K562 (cell line): Measurements from ENCODE around the gene ANKS1B. TPM values are rescaled to one million over a fixed set of nuclear protein-coding genes. Genes with fewer than 3 reads are reported as not detected.

Experiments
- ATAC-seq: fragments of 200-7000 bp; cut with Tn5 transposase; 3 replicates; pipeline ENCODE4 v1.9.1; 2020; ENCODE audit warnings: moderate library complexity
- BruUV-seq: library from RNA; stranded (reverse); fragments of 400-500 nt; replicated peaks from 2 replicates; lab custom pipeline; 2021; lab: Mats Ljungman, UMichigan
- CTCF ChIA-PET: fragments of 300-600 bp; formaldehyde crosslinking; extraction: SDS; loops from one replicate; lab custom pipeline; 2021; ENCODE audit warnings: low intra/inter-chr PET ratio; lab: Yijun Ruan, JAX
- POLR2A ChIA-PET: fragments of 300-600, 350-650 bp; sonication (Branson Sonifier 250); formaldehyde crosslinking; extraction: SDS; loops from one replicate; lab custom pipeline; 2021; ENCODE audit warnings: antibody characterized with exemption, inconsistent platforms; lab: Yijun Ruan, JAX
- DNase-seq, 4 experiments: peaks; one replicate each; pipeline versions ENCODE4 v3.0.0 to v3.0.0-alpha.2; 2011 to 2018; ENCODE audit warnings: low spot score in 3 of 4, mixed read lengths in 3 of 4; ENCODE audit errors: extremely low read depth in 1 of 4
- FAIRE-seq: peaks from 2 replicates; lab custom pipeline; 2011; peaks lifted over from hg19 to GRCh38; lab: Jason Lieb, UNC
- H2AFZ ChIP-seq: 2 replicates; pipeline ENCODE4 v1.6.0; 2011; ENCODE audit warnings: low read depth, low read length, control low read depth, inconsistent platforms
- H3K27ac ChIP-seq: fragments of 200-600 bp; 3 replicates; pipeline ENCODE4 v1.8.0; 2011; ENCODE audit warnings: low read depth, mild to moderate bottlenecking, control low read depth, inconsistent platforms, low read length, moderate library complexity, mixed read lengths; ENCODE audit errors: extremely low read depth
- H3K27me3 ChIP-seq, 2 experiments: fragments of 300-600 bp in 1 of 2; 2 replicates in 1 of 2; 3 replicates in 1 of 2; pipeline versions ENCODE4 v1.6.0 to v1.8.0; 2011; ENCODE audit warnings: inconsistent platforms in 2 of 2, low read length in 2 of 2, mild to moderate bottlenecking in 1 of 2, mixed read lengths in 1 of 2, moderate library complexity in 1 of 2; ENCODE audit not compliant: control insufficient read depth in 2 of 2, insufficient read depth in 2 of 2
- H3K36me3 ChIP-seq: fragments of 300-600 bp; 3 replicates; pipeline ENCODE4 v1.8.0; 2011; ENCODE audit warnings: mild to moderate bottlenecking, low read length, inconsistent platforms; ENCODE audit not compliant: control insufficient read depth, insufficient read depth
- H3K4me1 ChIP-seq, 2 experiments: fragments of 200-600 bp in 1 of 2; replicated peaks in 1 of 2; 2 replicates in 1 of 2; 3 replicates in 1 of 2; pipeline versions ENCODE4 v1.5.1 to v1.8.0; 2011; ENCODE audit warnings: inconsistent platforms in 2 of 2, low read length in 2 of 2, mild to moderate bottlenecking in 1 of 2, mixed read lengths in 1 of 2, moderate library complexity in 1 of 2; ENCODE audit not compliant: control insufficient read depth in 2 of 2, insufficient read depth in 2 of 2
- H3K4me2 ChIP-seq: 2 replicates; pipeline ENCODE4 v1.6.1; 2011; ENCODE audit warnings: low read length, control low read depth, inconsistent platforms, mixed read lengths; ENCODE audit not compliant: insufficient read depth
- H3K4me3 ChIP-seq: fragments of 200-600 bp; sonication (generic), shearing (Covaris generic); 2 replicates; pipeline ENCODE4 v1.5.1; 2016; ENCODE audit warnings: control low read depth, inconsistent platforms
- H3K79me2 ChIP-seq: fragments of 200-600 bp; 3 replicates; pipeline ENCODE4 v1.8.0; 2011; ENCODE audit warnings: low read length, inconsistent platforms; ENCODE audit not compliant: control insufficient read depth, insufficient read depth
- H3K9ac ChIP-seq, 2 experiments: 2 replicates each; pipeline versions ENCODE4 v1.6.0 to v1.6.1; 2011; ENCODE audit warnings: low read depth in 2 of 2, low read length in 2 of 2, control low read depth in 1 of 2, inconsistent platforms in 1 of 2, mild to moderate bottlenecking in 1 of 2, mixed read lengths in 1 of 2; ENCODE audit not compliant: insufficient read depth in 1 of 2
- H3K9me1 ChIP-seq: one replicate; pipeline ENCODE4 v1.6.0; 2011; ENCODE audit warnings: inconsistent platforms, mild to moderate bottlenecking, low read length, moderate library complexity; ENCODE audit not compliant: control insufficient read depth, insufficient read depth
- H3K9me3 ChIP-seq: replicated peaks from 2 replicates; pipeline ENCODE4 v1.5.1; 2011; ENCODE audit warnings: low read depth, low read length, inconsistent platforms; ENCODE audit not compliant: control insufficient read depth, insufficient read depth
- H4K20me1 ChIP-seq: replicated peaks from 2 replicates; pipeline ENCODE4 v1.6.1; 2011; ENCODE audit warnings: low read length, inconsistent platforms, mixed read lengths; ENCODE audit not compliant: control insufficient read depth, insufficient read depth
- BACH1 ChIP-seq: fragments of 200-800 bp; sonication (Bioruptor generic); IDR thresholded peaks from 2 replicates; pipeline ENCODE4 v1.6.1; 2016; ENCODE audit warnings: missing genetic modification characterization, missing compliant biosample characterization
- NCOA6 ChIP-seq: fragments of 450-650 bp; IDR thresholded peaks from 2 replicates; pipeline ENCODE4 v1.6.1; 2017; ENCODE audit warnings: mild to moderate bottlenecking
- NFATC3 ChIP-seq: fragments of 450-650 bp; IDR thresholded peaks from 2 replicates; pipeline ENCODE4 v1.6.1; 2017; ENCODE audit warnings: mild to moderate bottlenecking
- OTX1 ChIP-seq: fragments of 450-650 bp; formaldehyde crosslinking; IDR thresholded peaks from 2 replicates; pipeline ENCODE4 v1.4.0; 2022; ENCODE audit warnings: mild to moderate bottlenecking
- SP1 ChIP-seq: sonication (generic); formaldehyde crosslinking; IDR thresholded peaks from 2 replicates; pipeline ENCODE4 v1.8.1; 2022; ENCODE audit warnings: mild to moderate bottlenecking, missing genetic modification reagents
- SRSF1 ChIP-seq: fragments of 200-400 bp; formaldehyde crosslinking; IDR thresholded peaks from 2 replicates; pipeline ENCODE4 v1.6.1; 2017; ENCODE audit warnings: mild to moderate bottlenecking, low read depth, low read length, moderate library complexity
- TOE1 ChIP-seq, 2 experiments: fragments of 450-650 bp in 1 of 2; sonication (generic) in 1 of 2; formaldehyde crosslinking in 1 of 2; IDR thresholded peaks; 2 replicates each; pipeline versions ENCODE4 v1.7.1 to v1.8.0; 2016 to 2022; ENCODE audit warnings: borderline replicate concordance in 2 of 2, mild to moderate bottlenecking in 2 of 2, antibody characterized with exemption in 1 of 2, inconsistent platforms in 1 of 2, low read depth in 1 of 2, missing genetic modification reagents in 1 of 2, moderate library complexity in 1 of 2
- ZNF146 ChIP-seq: IDR thresholded peaks from one replicate; pipeline ENCODE4 v1.6.1; 2018; ENCODE audit warnings: missing compliant biosample characterization; ENCODE audit not compliant: unreplicated experiment
- ZSCAN29 ChIP-seq: fragments of 450-650 bp; IDR thresholded peaks from 2 replicates; pipeline ENCODE4 v1.6.1; 2017
- WGBS: fragments of 100-300 bp; shearing (Covaris generic); methylation state at CpG from one replicate; pipeline ENCODE4 v1.1.6; 2016; ENCODE audit warnings: low coverage, mixed read lengths; ENCODE audit not compliant: insufficient coverage; ENCODE audit errors: missing lambda C conversion rate; 5-methylcytosine and 5-hydroxymethylcytosine counted together
- in situ Hi-C: fragments of 300-500 bp; cut with MboI; formaldehyde crosslinking; loops from 4 replicates; pipeline ENCODE4 v1.15.0; 2018; ENCODE audit warnings: inconsistent platforms, mixed read lengths
- intact Hi-C: fragments of 100-400 bp; cut with micrococcal nuclease; formaldehyde crosslinking; loops from 2 replicates; pipeline ENCODE4 v1.14.2; 2022
- polyA plus RNA-seq, 8 experiments: library from polyadenylated mRNA; depleted of rRNA in 4 of 8; stranded (reverse) in 5 of 8; unstranded in 3 of 8; fragments of >200 nt; fragmentation: Nextera tagmentation in 2 of 8; fragmentation: Illumina TruSeq in 1 of 8; extraction: Ambion mirVana in 2 of 8; extraction: Trizol in 1 of 8; gene quantifications; 2 replicates each; pipeline versions ENCODE4 v1.2.1 to v1.2.3, GENCODE V29; 2011 to 2014; ENCODE audit warnings: inconsistent platforms in 1 of 8, missing spikeins in 1 of 8
- total RNA-seq, 7 experiments: library from RNA; depleted of rRNA in 6 of 7; stranded (reverse); fragments of >200 nt in 6 of 7; fragmentation: Illumina TruSeq in 2 of 7; extraction: Trizol in 2 of 7; gene quantifications; 2 replicates each; pipeline versions ENCODE4 v1.2.1 to v1.2.3, GENCODE V29; 2011 to 2021; ENCODE audit warnings: low replicate concordance in 1 of 7
- TF ChIP-seq, protein P1 (sequence below), 3 experiments: IDR thresholded peaks in 2 of 3; conservative IDR thresholded peaks in 1 of 3; 2 replicates each; pipeline ENCODE4 v1.5.1; 2011 to 2012; ENCODE audit warnings: low read length in 3 of 3, mild to moderate bottlenecking in 3 of 3, control low read depth in 2 of 3, improper control_type of control experiment in 1 of 3, inconsistent platforms in 1 of 3, low read depth in 1 of 3, mixed read lengths in 1 of 3, moderate library complexity in 1 of 3; ENCODE audit not compliant: insufficient read depth in 2 of 3
- TF ChIP-seq, protein P2 (sequence below): fragments of 250-450 bp; sonication (Bioruptor Pico); IDR thresholded peaks from 2 replicates; pipeline ENCODE4 v1.8.0; 2021; ENCODE audit warnings: mild to moderate bottlenecking, moderate library complexity
- TF ChIP-seq, protein P3 (sequence below), 2 experiments: fragments of 250-450 bp in 1 of 2; fragments of 450-650 bp in 1 of 2; sonication (Bioruptor Pico) in 1 of 2; IDR thresholded peaks; 2 replicates each; pipeline versions ENCODE4 v1.6.1 to v1.8.0; 2016 to 2021; ENCODE audit warnings: mild to moderate bottlenecking in 2 of 2, moderate library complexity in 2 of 2, missing compliant biosample characterization in 1 of 2, missing genetic modification characterization in 1 of 2

ANKS1B gene
- total and polyA plus RNA-seq, 9 of the 15 experiments (the other 6 are each of a cell fraction or from before 2014, with no cell fraction given) = 0.04 to 0.47 (median 0.28) TPM; not detected in 4

DNA sequence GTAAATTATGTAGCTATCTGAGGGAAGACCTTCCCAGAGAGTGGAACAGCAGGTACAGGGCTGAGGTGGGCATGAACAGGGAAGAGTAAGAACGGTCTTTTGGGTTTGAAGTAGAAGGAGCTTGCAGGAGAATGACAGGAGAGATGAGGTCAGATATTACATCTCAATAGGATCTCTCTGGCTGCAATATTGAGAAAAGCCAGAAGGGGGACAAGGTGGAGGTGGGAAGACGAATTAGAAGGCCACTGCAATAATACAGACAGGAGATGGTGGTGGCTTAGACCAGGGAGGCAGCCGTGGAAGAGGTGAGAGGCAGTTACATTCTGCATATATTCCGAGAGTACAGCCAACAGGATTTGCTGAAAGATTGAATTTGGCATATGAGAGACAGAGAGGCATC, 1029.5 kb downstream of the ANKS1B start:
- FAIRE-seq = no peak
- no peaks in the 10 kb centered on the region for H3K4me1 ChIP-seq
- DNase-seq = peak; percentile 10 to 38 (median 18)
- no peak overlapping the region for H3K27ac ChIP-seq
- H3K79me2 ChIP-seq = no peaks in the 10 kb centered on the region
- POLR2A ChIA-PET = interaction anchor here (0.7 to 0.9 kb wide), 2 partner anchors 14 to 95 kb away, joined by 3 read pairs; no protein-coding TSS in a partner anchor
- in situ Hi-C loops (no loop called here), intact Hi-C loops (no loop called here)
- H3K4me2 ChIP-seq = no peak overlapping the region
- ATAC-seq = peak; percentile 86
- no peaks in the 10 kb centered on the region for H3K36me3 ChIP-seq
- no peak overlapping the region for H3K9ac ChIP-seq
- CTCF ChIA-PET = no interaction called here
- H3K9me1 ChIP-seq = no peaks in the 10 kb centered on the region
- H3K4me3 ChIP-seq = no peak overlapping the region
- H4K20me1 ChIP-seq = no peaks in the 10 kb centered on the region
- H2AFZ ChIP-seq = no peak overlapping the region
- H3K27me3 ChIP-seq = no peaks in the 10 kb centered on the region
- H3K9me3 ChIP-seq = no peaks in the 10 kb centered on the region
- no TSS peak for BruUV-seq
- TF ChIP-seq BACH1 (tag) (no peak), NCOA6 (no peak)
- TF ChIP-seq, protein P1, sequence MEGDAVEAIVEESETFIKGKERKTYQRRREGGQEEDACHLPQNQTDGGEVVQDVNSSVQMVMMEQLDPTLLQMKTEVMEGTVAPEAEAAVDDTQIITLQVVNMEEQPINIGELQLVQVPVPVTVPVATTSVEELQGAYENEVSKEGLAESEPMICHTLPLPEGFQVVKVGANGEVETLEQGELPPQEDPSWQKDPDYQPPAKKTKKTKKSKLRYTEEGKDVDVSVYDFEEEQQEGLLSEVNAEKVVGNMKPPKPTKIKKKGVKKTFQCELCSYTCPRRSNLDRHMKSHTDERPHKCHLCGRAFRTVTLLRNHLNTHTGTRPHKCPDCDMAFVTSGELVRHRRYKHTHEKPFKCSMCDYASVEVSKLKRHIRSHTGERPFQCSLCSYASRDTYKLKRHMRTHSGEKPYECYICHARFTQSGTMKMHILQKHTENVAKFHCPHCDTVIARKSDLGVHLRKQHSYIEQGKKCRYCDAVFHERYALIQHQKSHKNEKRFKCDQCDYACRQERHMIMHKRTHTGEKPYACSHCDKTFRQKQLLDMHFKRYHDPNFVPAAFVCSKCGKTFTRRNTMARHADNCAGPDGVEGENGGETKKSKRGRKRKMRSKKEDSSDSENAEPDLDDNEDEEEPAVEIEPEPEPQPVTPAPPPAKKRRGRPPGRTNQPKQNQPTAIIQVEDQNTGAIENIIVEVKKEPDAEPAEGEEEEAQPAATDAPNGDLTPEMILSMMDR (IDR thresholded peaks at IDR 0.05 in 2 of 3, conservative IDR thresholded peaks at IDR 0.05 in 1 of 3; ENCODE audit: insufficient read depth in 2 of 3, low read depth in 1 of 3, low read length in 3 of 3) = peak in 2 of 3 experiments; percentile 42 to 47; a peak in 2 of 6 replicates
- WGBS = 2% methylated on average over 4 of the region's 4 CpGs

DNA sequence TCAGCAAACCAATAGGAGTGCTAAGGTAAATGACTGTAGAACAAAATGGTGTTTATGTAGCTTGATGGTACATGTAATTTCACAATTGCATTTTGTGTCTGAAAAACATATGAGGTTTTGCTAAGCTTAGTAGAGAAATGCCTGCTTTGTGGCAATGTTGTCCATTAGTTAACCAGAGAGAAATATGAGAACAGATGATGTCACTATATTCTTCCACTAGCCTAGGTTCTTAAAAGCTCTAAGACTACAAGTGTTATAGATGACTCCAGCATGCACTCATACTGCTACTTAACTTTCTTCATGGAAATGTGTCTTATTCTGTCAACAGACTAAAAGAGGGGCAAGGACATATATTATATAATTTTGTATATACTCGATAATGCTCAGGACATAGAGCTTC, 1030.2 kb downstream of the ANKS1B start:
- Histone ChIP-seq H2AFZ (no peak overlapping the region), H3K4me2 (no peak overlapping the region), H3K36me3 (no peaks in the 10 kb centered on the region), H4K20me1 (no peaks in the 10 kb centered on the region), H3K4me3 (no peak overlapping the region), H3K9me3 (no peaks in the 10 kb centered on the region), H3K27ac (no peak overlapping the region), H3K27me3 (no peaks in the 10 kb centered on the region), H3K9ac (no peak overlapping the region), H3K79me2 (no peaks in the 10 kb centered on the region), H3K9me1 (no peaks in the 10 kb centered on the region), H3K4me1 (no peaks in the 10 kb centered on the region)
- CTCF ChIA-PET = no interaction called here
- POLR2A ChIA-PET = interaction anchor here (0.7 kb wide), 1 partner anchor 13 kb away, joined by 3 read pairs; no protein-coding TSS in a partner anchor
- no peak for FAIRE-seq
- no peak for DNase-seq
- WGBS = no CpG with 5 or more reads among the region's 1 CpG
- ATAC-seq = no peak
- in situ Hi-C loops = no loop called here
- no TSS peak for BruUV-seq
- intact Hi-C loops = no loop called here
- TF ChIP-seq ZSCAN29 (no peak), OTX1 (CRISPR knock-in tag) (no peak), ZNF146 (CRISPR knock-in tag) (no peak), SRSF1 (no peak), TOE1 (IDR thresholded peaks at IDR 0.05; ENCODE audit: borderline replicate concordance) (no peak), TOE1 (CRISPR knock-in tag; IDR thresholded peaks at IDR 0.05; ENCODE audit: borderline replicate concordance, low read depth) (no peak), NFATC3 (no peak), SP1 (no peak)
- TF ChIP-seq, protein P2, sequence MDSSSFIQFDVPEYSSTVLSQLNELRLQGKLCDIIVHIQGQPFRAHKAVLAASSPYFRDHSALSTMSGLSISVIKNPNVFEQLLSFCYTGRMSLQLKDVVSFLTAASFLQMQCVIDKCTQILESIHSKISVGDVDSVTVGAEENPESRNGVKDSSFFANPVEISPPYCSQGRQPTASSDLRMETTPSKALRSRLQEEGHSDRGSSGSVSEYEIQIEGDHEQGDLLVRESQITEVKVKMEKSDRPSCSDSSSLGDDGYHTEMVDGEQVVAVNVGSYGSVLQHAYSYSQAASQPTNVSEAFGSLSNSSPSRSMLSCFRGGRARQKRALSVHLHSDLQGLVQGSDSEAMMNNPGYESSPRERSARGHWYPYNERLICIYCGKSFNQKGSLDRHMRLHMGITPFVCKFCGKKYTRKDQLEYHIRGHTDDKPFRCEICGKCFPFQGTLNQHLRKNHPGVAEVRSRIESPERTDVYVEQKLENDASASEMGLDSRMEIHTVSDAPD (CRISPR knock-in tag) = no peak
- TF ChIP-seq, protein P3, sequence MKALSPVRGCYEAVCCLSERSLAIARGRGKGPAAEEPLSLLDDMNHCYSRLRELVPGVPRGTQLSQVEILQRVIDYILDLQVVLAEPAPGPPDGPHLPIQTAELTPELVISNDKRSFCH (CRISPR knock-in tag; IDR thresholded peaks at IDR 0.05) = no peak
- TF ChIP-seq, protein P3 (tag; IDR thresholded peaks at IDR 0.05) = no peak
